MCF 10A (cell line): ENCODE measurements around the gene AGBL1. TPM values are rescaled to one million over a fixed set of nuclear protein-coding genes. Genes with fewer than 3 reads are reported as not detected.
A peak's percentile ranks its signal among the peaks of the same experiment; 100 is the strongest.

Experiments
- BruUV-seq: library from RNA; stranded (reverse); fragments of 400-500 nt; replicated peaks from 2 replicates; lab custom pipeline; 2021; lab: Mats Ljungman, UMichigan
- CTCF ChIA-PET: fragments of 300-600 bp; sonication (Branson Sonifier 250); formaldehyde crosslinking; extraction: SDS; loops from one replicate; lab custom pipeline; 2021; ENCODE audit warnings: antibody characterized with exemption, inconsistent platforms; lab: Yijun Ruan, JAX
- POLR2A ChIA-PET: fragments of 300-600, 350-650 bp; sonication (Branson Sonifier 250); formaldehyde crosslinking; extraction: SDS; loops from one replicate; lab custom pipeline; 2020; ENCODE audit warnings: antibody characterized with exemption, inconsistent platforms; lab: Yijun Ruan, JAX
- DNase-seq: peaks from one replicate; pipeline ENCODE4 v3.0.0-alpha.2; 2018; ENCODE audit not compliant: unreplicated experiment
- H3K27ac Mint-ChIP-seq: one replicate; pipeline ENCODE4 v1.8.0; 2022; ENCODE audit warnings: mild to moderate bottlenecking, low read depth, mixed read lengths; ENCODE audit not compliant: unreplicated experiment
- H3K27me3 Mint-ChIP-seq: one replicate; pipeline ENCODE4 v1.8.0; 2022; ENCODE audit warnings: mixed read lengths; ENCODE audit not compliant: insufficient read depth, unreplicated experiment
- H3K36me3 Mint-ChIP-seq: one replicate; pipeline ENCODE4 v1.8.0; 2022; ENCODE audit warnings: mild to moderate bottlenecking, moderate library complexity, mixed read lengths; ENCODE audit not compliant: insufficient read depth, unreplicated experiment
- H3K4me1 Mint-ChIP-seq: one replicate; pipeline ENCODE4 v1.8.0; 2022; ENCODE audit warnings: mixed read lengths; ENCODE audit not compliant: insufficient read depth, unreplicated experiment
- H3K4me3 Mint-ChIP-seq: one replicate; pipeline ENCODE4 v1.8.0; 2022; ENCODE audit warnings: mild to moderate bottlenecking, moderate library complexity, mixed read lengths; ENCODE audit not compliant: unreplicated experiment
- H3K9me3 Mint-ChIP-seq: one replicate; pipeline ENCODE4 v1.8.0; 2022; ENCODE audit warnings: mixed read lengths; ENCODE audit not compliant: unreplicated experiment
- CTCF ChIP-seq: fragments of 200-600 bp; IDR thresholded peaks from one replicate; pipeline ENCODE4 v1.8.0; 2022; ENCODE audit warnings: antibody characterized with exemption, mild to moderate bottlenecking; ENCODE audit not compliant: unreplicated experiment
- intact Hi-C: fragments of 100-400 bp; cut with micrococcal nuclease; formaldehyde crosslinking; loops from 2 replicates; pipeline ENCODE4 v1.14.1; 2022
- total RNA-seq: library from RNA; stranded (reverse); gene quantifications from 2 replicates; pipeline ENCODE4 v1.2.3, GENCODE V29; 2022

AGBL1 gene
- total RNA-seq, 1 experiment from 2014 or later = not detected

DNA sequence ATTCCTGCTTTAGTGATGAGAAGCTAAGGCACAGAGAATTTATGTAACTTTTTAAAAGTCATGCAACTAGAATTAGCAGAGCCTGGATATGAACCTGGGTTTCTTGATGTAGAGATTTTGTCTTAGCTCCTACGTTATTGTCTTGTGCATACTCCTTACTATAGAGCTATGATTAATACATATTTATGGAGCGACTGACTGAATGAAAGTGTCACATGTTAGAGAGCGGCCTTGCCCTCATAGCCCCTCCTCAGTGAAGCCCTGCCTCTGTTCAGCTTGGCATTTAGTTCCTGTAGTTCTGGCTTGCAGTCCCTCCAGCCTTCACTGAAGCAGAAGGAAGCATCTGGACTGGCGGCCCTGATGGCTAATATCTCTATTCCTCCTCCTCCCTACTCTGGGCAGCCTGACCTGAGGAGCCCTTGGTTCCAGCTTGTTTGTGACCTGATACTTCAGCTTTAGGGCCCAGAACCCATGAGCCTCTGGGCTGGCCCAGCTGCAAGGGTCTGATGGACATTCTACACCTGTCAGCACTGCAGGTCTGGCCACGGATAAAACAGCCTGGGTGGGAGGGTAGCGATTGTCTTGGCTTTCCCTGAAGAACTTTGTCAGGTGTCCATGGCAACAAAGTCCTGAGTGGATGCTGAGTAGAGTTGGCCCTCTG is 13.4 kb upstream of the AGBL1 start:
- no TSS peak for BruUV-seq
- peaks cover 28% of the 10 kb centered on the region for H3K27me3 Mint-ChIP-seq
- DNase-seq = no peak
- H3K36me3 Mint-ChIP-seq = no peaks in the 10 kb centered on the region
- H3K4me1 Mint-ChIP-seq = no peaks in the 10 kb centered on the region
- intact Hi-C loops = no loop called here
- no peak overlapping the region for H3K4me3 Mint-ChIP-seq
- no peaks in the 10 kb centered on the region for H3K9me3 Mint-ChIP-seq
- TF ChIP-seq CTCF = no peak
- no peak overlapping the region for H3K27ac Mint-ChIP-seq
- CTCF ChIA-PET = no interaction called here
- POLR2A ChIA-PET = no interaction called here

GRCh38 chr15:86073281-86073680 is 6.4 kb upstream of the AGBL1 start:
- POLR2A ChIA-PET = no interaction called here
- no peak overlapping the region for H3K27ac Mint-ChIP-seq

GRCh38 chr15:86076468-86076867 is 3.2 kb upstream of the AGBL1 start:
- no peaks in the 10 kb centered on the region for H3K36me3 Mint-ChIP-seq
- no peaks in the 10 kb centered on the region for H3K9me3 Mint-ChIP-seq
- no TSS peak for BruUV-seq
- no peak overlapping the region for H3K27ac Mint-ChIP-seq
- H3K4me1 Mint-ChIP-seq = no peaks in the 10 kb centered on the region
- intact Hi-C loops = no loop called here
- H3K4me3 Mint-ChIP-seq = no peak overlapping the region
- ChIA-PET CTCF (interaction anchor here (0.7 kb wide), 1 partner anchor 215 kb away, joined by 3 read pairs; no protein-coding TSS in a partner anchor), POLR2A (no interaction called here)
- no peak for DNase-seq
- TF ChIP-seq CTCF = no peak
- H3K27me3 Mint-ChIP-seq = peaks cover 40% of the 10 kb centered on the region

More at GRCh38 chr15:86073281-86073680, 6.4 kb upstream of the AGBL1 start:
- CTCF ChIA-PET = no interaction called here
- BruUV-seq = no TSS peak
- Mint-ChIP-seq H3K4me3 (no peak overlapping the region), H3K9me3 (no peaks in the 10 kb centered on the region), H3K27me3 (peaks cover 37% of the 10 kb centered on the region), H3K36me3 (no peaks in the 10 kb centered on the region), H3K4me1 (no peaks in the 10 kb centered on the region)
- intact Hi-C loops = no loop called here
- no peak for TF ChIP-seq CTCF
- no peak for DNase-seq

GRCh38 chr15:86077070-86077469 is 2.6 kb upstream of the AGBL1 start:
- no peaks in the 10 kb centered on the region for H3K4me1 Mint-ChIP-seq

More at GRCh38 chr15:86077070-86077469, 2.6 kb upstream of the AGBL1 start:
- no TSS peak for BruUV-seq
- intact Hi-C loops = no loop called here
- peak; percentile 6 for DNase-seq
- Mint-ChIP-seq H3K9me3 (no peaks in the 10 kb centered on the region), H3K27me3 (peaks cover 40% of the 10 kb centered on the region), H3K36me3 (no peaks in the 10 kb centered on the region), H3K27ac (no peak overlapping the region), H3K4me3 (no peak overlapping the region)
- ChIA-PET CTCF (interaction anchor here (0.7 kb wide), 1 partner anchor 215 kb away, joined by 3 read pairs; no protein-coding TSS in a partner anchor), POLR2A (no interaction called here)
- TF ChIP-seq CTCF = no peak
